Measurements from ENCODE around the gene CHIT1.

The CHIT1 gene

DNA sequence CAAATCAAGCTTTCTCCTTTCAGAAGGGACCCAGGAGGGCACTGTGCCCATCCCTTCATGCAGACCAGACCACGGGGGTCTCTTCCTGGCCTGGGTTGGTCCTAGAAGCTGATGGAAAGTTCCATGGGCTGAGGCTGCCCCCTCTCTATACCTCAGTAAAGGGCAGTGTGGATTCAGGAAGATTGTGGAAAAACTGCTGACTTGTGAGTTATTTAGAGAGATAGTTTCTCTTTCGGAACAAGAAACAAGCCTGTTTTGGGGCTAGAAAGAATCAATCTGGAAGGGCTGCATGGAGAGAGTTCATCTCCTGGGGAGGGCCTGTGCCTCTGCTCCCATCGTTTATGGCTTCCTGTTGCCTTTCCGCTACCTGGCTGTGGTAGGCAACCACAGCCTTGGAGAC is 803 bp downstream of the CHIT1 start:
- TF ChIP-seq CTCF (IDR thresholded peaks at IDR 0.05) = no peak

GRCh38 chr1:203227371-203228083 is 1.9 kb downstream of the CHIT1 start:
- TF ChIP-seq CTCF (IDR thresholded peaks at IDR 0.05) = no peak

- TF ChIP-seq CTCF (IDR thresholded peaks at IDR 0.05) = no peak
Measured at GRCh38 chr1:203225071-203225470, 4.4 kb downstream of the CHIT1 start.

GRCh38 chr1:203223012-203223775 is 6.3 kb downstream of the CHIT1 start:
- no peak for TF ChIP-seq CTCF (IDR thresholded peaks at IDR 0.05)

- no peak for TF ChIP-seq CTCF (IDR thresholded peaks at IDR 0.05)
Measured at GRCh38 chr1:203219934-203220333, 9.5 kb downstream of the CHIT1 start.

GRCh38 chr1:203219171-203219570 is 10.3 kb downstream of the CHIT1 start:
- no peak for TF ChIP-seq CTCF (IDR thresholded peaks at IDR 0.05)

GRCh38 chr1:203217668-203218067 is 11.8 kb downstream of the CHIT1 start:
- no peak for TF ChIP-seq CTCF (IDR thresholded peaks at IDR 0.05)

All from LNCAP (cell line).